Karpas-422 (cell line): Measurements from ENCODE around the gene SEMA7A. TPM values are rescaled to one million over a fixed set of nuclear protein-coding genes. Genes with fewer than 3 reads are reported as not detected.
"Not testable (repeated sequence)": the region's sequence is repeated elsewhere in the genome, so short reads cannot be mapped to it uniquely, and the experiment has no call there.

Experiments
- DNase-seq: peaks from one replicate; pipeline ENCODE4 v3.0.0-alpha.2; 2015
- H2AFZ ChIP-seq: fragments of 200-600 bp; sonication (generic); 2 replicates; pipeline ENCODE4 v1.6.1; 2014; ENCODE audit warnings: antibody characterized with exemption, low read length, mixed read lengths
- H3K27ac ChIP-seq: fragments of 200-600 bp; sonication (generic); 2 replicates; pipeline ENCODE4 v1.5.1; 2014; ENCODE audit warnings: mild to moderate bottlenecking, low read length, moderate library complexity
- H3K27me3 ChIP-seq: fragments of 200-600 bp; sonication (generic); 2 replicates; pipeline ENCODE4 v1.6.1; 2014; ENCODE audit warnings: low read length, mixed read lengths
- H3K36me3 ChIP-seq: fragments of 200-600 bp; sonication (generic); 2 replicates; pipeline ENCODE4 v1.6.1; 2014; ENCODE audit warnings: low read length, mixed read lengths; ENCODE audit not compliant: insufficient read depth
- H3K4me1 ChIP-seq: fragments of 200-600 bp; sonication (generic); 2 replicates; pipeline ENCODE4 v1.6.1; 2014; ENCODE audit warnings: mild to moderate bottlenecking, low read length, mixed read lengths
- H3K4me2 ChIP-seq: fragments of 200-600 bp; sonication (generic); 2 replicates; pipeline ENCODE4 v1.6.1; 2014; ENCODE audit warnings: low read length, low read depth, mild to moderate bottlenecking; ENCODE audit not compliant: poor library complexity, severe bottlenecking
- H3K4me3 ChIP-seq: fragments of 200-600 bp; sonication (generic); 2 replicates; pipeline ENCODE4 v1.5.1; 2014; ENCODE audit warnings: mild to moderate bottlenecking, antibody characterized with exemption, low read length, mixed read lengths
- H3K79me2 ChIP-seq: fragments of 200-600 bp; sonication (generic); 2 replicates; pipeline ENCODE4 v1.6.1; 2014; ENCODE audit warnings: mild to moderate bottlenecking, low read length, mixed read lengths
- H3K9ac ChIP-seq: fragments of 200-600 bp; sonication (generic); 2 replicates; pipeline ENCODE4 v1.6.0; 2014; ENCODE audit warnings: low read length
- H3K9me2 ChIP-seq: fragments of 200-600 bp; sonication (generic), shearing (Covaris generic); replicated peaks from 2 replicates; pipeline ENCODE4 v1.6.0; 2014; ENCODE audit warnings: mild to moderate bottlenecking, low read length, moderate library complexity; ENCODE audit not compliant: insufficient read depth
- H3K9me3 ChIP-seq: fragments of 300-700, 200-600 bp; sonication (generic); 2 replicates; pipeline ENCODE4 v1.6.1; 2014; ENCODE audit warnings: low read length, mixed read lengths
- H4K20me1 ChIP-seq: fragments of 200-600 bp; sonication (generic); 2 replicates; pipeline ENCODE4 v1.6.1; 2014; ENCODE audit warnings: mild to moderate bottlenecking, antibody characterized with exemption, low read length, low read depth; ENCODE audit not compliant: insufficient read depth
- total RNA-seq: library from RNA; depleted of rRNA; stranded (reverse); fragments of >200 nt; shearing (Covaris generic); gene quantifications from 2 replicates; pipeline ENCODE4 v1.2.3, GENCODE V29; 2014; ENCODE audit warnings: low replicate concordance; rRNA removed

The SEMA7A gene, protein sequence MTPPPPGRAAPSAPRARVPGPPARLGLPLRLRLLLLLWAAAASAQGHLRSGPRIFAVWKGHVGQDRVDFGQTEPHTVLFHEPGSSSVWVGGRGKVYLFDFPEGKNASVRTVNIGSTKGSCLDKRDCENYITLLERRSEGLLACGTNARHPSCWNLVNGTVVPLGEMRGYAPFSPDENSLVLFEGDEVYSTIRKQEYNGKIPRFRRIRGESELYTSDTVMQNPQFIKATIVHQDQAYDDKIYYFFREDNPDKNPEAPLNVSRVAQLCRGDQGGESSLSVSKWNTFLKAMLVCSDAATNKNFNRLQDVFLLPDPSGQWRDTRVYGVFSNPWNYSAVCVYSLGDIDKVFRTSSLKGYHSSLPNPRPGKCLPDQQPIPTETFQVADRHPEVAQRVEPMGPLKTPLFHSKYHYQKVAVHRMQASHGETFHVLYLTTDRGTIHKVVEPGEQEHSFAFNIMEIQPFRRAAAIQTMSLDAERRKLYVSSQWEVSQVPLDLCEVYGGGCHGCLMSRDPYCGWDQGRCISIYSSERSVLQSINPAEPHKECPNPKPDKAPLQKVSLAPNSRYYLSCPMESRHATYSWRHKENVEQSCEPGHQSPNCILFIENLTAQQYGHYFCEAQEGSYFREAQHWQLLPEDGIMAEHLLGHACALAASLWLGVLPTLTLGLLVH
- total RNA-seq = 41.6 and 49.1 TPM in 2 replicates

DNA sequence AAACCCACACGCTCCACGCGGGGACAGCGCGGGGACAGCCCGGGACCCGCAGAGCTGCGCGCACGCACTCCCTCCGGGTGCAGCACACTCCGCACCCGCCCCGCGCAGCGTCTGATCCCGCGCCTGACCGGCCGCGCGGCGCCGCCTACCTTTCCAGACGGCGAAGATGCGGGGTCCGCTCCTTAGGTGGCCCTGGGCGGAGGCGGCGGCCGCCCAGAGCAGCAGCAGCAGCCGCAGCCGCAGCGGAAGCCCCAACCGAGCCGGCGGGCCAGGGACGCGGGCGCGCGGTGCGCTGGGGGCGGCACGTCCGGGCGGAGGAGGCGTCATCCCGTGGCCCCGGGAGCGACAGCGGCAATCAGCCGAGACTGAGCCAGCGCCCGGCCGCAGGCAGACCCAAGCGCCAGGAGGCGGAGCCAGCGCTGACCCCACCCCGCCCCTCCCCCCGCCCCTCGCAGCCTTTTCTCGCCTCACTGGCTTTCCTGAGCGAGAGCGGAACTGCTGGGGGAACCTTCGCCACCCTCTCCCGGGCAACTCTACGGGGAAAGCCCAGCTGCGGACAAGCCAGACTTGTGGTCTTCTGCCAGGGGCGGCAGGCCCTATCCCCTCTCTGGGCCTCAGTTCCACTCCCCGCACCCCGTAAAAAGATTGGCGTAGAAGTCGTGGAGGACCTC, at the start of gene SEMA7A:
SEMA7A (minus strand) TSS at position 367 of the 671 bp plus-strand sequence; CDS start at position 327, 40 bp downstream.
- Histone ChIP-seq H3K9me2 (no peaks in the 10 kb centered on the region), H3K27me3 (peaks cover 3% of the 10 kb centered on the region; the same call in 1 of the 2 replicates), H3K27ac (peak within 1 kb of the TSS; percentile 56), H3K9me3 (no peaks in the 10 kb centered on the region), H3K9ac (peak within 1 kb of the TSS; percentile 89), H3K36me3 (no peaks in the 10 kb centered on the region), H2AFZ (0 out of 2 replicates have a peak within 1 kb of the TSS, but pooled peaks have one; percentile 60), H4K20me1 (peaks cover 41% of the 10 kb centered on the region), H3K4me3 (peak within 1 kb of the TSS; percentile 86), H3K4me1 (peaks cover 63% of the 10 kb centered on the region), H3K4me2 (peak within 1 kb of the TSS; percentile 87), H3K79me2 (peaks cover 28% of the 10 kb centered on the region)
- DNase-seq = peak; percentile 96

DNA sequence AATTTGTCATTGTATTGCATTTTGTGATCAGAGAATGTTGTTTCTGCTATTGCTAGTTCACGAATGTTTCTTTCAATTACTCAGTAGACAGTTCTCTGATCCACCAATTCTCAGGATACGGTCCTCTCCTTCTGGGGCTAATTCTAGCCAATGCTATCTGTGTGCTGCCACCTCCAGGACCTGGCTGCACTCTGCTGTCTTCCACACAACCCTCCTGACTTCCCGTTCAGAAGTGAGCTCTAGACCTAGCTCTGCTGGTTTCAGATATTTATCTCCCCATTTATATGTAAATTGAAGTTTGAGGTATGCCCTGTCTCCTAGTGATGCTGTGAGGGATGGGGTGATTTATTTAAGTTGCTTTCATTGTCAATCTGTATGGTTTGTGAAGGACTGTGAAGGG, 48.9 kb upstream of the SEMA7A start:
- no peaks in the 10 kb centered on the region for H3K27me3 ChIP-seq
- no peak overlapping the region for H3K9ac ChIP-seq
- no peaks in the 10 kb centered on the region for H3K9me3 ChIP-seq
- H3K27ac ChIP-seq = no peak overlapping the region
- H4K20me1 ChIP-seq = no peaks in the 10 kb centered on the region
- no peaks in the 10 kb centered on the region for H3K79me2 ChIP-seq
- no peaks in the 10 kb centered on the region for H3K36me3 ChIP-seq
- no peak overlapping the region for H2AFZ ChIP-seq
- no peaks in the 10 kb centered on the region for H3K4me1 ChIP-seq
- H3K4me2 ChIP-seq = no peak overlapping the region
- DNase-seq = no peak
- H3K4me3 ChIP-seq = no peak overlapping the region
- no peaks in the 10 kb centered on the region for H3K9me2 ChIP-seq

DNA sequence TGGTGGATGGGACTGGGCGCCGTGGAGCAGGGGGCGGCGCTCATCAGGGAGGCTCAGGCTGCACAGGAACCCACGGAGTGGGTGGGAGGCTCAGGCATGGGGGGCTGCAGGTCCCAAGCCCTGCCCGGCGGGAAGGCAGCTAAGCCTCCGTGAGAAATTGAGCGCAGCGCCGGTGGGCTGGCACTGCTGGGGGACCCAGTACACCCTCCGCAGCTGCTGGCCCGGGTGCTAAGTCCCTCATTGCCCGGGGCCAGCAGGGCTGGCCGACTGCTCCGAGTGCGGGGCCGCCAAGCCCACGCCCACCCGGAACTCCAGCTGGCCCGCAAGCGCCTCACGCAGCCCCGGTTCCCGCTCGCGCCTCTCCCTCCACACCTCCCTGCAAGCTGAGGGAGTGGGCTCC, 46.6 kb upstream of the SEMA7A start:
- DNase-seq, H3K9me3 ChIP-seq, H3K9me2 ChIP-seq, H3K79me2 ChIP-seq, H3K4me1 ChIP-seq, H4K20me1 ChIP-seq, H3K9ac ChIP-seq, H3K27ac ChIP-seq, H3K4me2 ChIP-seq, H3K4me3 ChIP-seq, H2AFZ ChIP-seq, H3K36me3 ChIP-seq, H3K27me3 ChIP-seq: not testable (repeated sequence)

DNA sequence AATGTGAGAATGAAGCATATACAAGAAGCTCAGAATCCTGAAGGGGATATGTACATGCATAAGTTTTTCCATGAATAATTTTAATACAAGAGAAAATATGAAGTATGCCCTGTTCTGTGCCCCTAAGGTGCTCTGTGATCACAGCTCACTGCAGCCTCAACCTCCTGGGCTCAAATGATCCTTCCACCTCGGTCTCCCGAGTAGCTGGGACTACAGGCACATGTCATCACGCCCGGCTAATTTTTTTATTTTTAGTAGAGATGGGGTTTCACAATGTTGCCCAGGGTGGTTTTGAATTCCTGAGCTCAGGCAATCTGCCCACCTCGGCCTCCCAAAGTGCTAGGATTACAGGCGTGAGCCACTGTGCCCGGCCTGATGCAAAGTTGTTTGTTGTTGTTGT, 37.9 kb upstream of the SEMA7A start:
- H4K20me1 ChIP-seq, DNase-seq, H3K36me3 ChIP-seq, H3K4me2 ChIP-seq, H3K4me3 ChIP-seq, H3K9me2 ChIP-seq, H3K9me3 ChIP-seq, H3K9ac ChIP-seq, H2AFZ ChIP-seq, H3K27ac ChIP-seq, H3K79me2 ChIP-seq, H3K27me3 ChIP-seq, H3K4me1 ChIP-seq: not testable (repeated sequence)

DNA sequence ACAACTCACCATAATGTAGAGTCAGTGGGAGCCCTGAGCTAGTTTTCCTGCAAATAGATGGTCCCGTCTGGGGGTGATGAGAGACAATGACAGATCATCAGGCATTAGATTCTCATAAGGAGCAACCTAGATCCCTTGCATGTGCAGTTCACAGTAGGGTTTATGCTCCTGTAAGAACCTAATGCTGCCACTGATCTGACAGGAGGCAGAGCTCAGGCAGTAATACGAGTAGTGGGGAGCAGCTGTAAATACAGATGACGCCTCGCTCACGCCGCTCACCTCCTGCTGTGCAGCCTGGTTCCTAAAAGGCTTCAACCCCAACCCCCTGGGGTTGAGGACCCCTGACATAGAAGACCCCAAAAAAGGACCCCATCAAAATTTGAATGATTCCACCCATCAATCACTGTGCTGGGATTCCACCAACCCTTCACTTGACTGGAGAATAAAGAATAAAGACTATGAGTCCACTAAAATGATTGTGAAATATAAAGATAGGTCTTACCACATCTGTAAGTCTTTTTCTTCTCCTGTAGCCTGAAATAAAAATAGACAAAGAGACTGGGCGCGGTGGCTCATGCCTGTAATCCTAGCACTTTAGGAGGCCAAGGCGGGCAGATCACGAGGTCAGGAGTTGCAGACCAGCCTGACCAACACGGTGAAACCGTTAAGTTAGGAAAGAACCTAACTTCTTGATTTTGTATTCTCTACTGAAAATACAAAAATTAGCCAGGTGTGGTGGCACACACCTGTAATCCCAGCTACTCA, 37.1 kb upstream of the SEMA7A start:
- Histone ChIP-seq H3K9me2 (no peaks in the 10 kb centered on the region), H3K4me1 (no peaks in the 10 kb centered on the region), H3K9me3 (no peaks in the 10 kb centered on the region), H4K20me1 (no peaks in the 10 kb centered on the region), H3K36me3 (peaks cover 3% of the 10 kb centered on the region; the same call in 1 of the 2 replicates), H3K27ac (no peak overlapping the region), H3K79me2 (no peaks in the 10 kb centered on the region), H3K4me3 (no peak overlapping the region), H2AFZ (no peak overlapping the region), H3K9ac (no peak overlapping the region), H3K4me2 (no peak overlapping the region), H3K27me3 (no peaks in the 10 kb centered on the region)
- no peak for DNase-seq

DNA sequence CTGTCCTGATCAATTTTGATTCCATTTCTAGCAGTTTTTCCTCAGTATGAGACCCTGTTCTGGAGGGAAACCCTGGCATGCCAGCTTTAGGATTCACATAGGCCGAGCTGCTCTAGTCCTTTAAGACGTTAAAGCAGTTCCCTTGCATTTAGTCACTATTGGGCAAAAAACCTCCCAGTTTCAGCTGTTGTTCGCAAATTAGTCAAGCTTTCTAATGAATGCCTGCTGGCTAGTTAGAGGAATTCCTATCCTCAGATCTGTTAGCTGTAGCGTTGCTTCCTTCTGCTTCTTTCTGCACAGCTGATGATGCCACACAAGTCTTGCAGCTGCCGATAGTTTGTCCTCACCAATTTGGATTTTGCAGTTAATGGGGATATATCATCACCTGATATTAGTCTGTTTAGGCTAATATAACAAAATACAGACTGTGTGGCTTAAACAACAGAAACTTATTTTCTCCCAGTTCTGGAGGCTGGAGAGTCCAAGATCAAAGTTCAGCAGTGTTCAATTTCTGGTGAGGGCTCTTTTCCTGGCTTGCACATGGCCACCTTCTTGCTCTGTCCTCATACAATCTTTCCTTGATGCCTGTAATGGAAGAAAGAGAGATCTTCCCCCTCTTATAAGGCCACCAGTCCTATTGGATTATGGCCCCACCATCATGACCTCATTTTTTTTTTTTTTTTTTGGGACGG, 34.7 kb upstream of the SEMA7A start:
- Histone ChIP-seq H3K9ac (no peak overlapping the region), H3K4me2 (no peak overlapping the region), H3K9me3 (no peaks in the 10 kb centered on the region), H3K4me3 (no peak overlapping the region), H3K4me1 (peaks cover 11% of the 10 kb centered on the region), H3K36me3 (no peaks in the 10 kb centered on the region), H3K9me2 (no peaks in the 10 kb centered on the region), H3K27ac (no peak overlapping the region), H2AFZ (no peak overlapping the region), H3K79me2 (peaks cover 7% of the 10 kb centered on the region), H3K27me3 (no peaks in the 10 kb centered on the region), H4K20me1 (no peaks in the 10 kb centered on the region)
- DNase-seq = no peak

DNA sequence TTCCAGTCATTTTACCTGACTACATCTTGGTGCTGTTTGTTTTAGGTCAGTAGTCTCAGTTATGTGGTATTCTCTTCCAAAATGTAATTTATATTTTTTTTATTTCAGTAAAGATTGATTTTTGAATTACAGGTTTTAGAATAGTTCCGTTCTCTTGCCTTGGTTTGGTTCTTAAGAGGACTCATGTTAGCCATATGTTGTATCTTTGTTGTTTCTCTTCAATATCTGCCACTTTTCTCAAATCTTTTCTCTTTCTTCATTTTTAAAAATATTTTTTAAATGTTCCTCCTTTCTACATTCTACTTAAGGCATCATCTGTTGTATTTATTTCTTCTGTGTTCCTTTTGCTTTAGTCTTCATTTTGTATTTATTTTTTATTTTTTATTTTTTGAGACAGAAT, 32.8 kb upstream of the SEMA7A start:
- Histone ChIP-seq H3K9me2 (no peaks in the 10 kb centered on the region), H3K79me2 (peaks cover 24% of the 10 kb centered on the region), H3K4me1 (peaks cover 29% of the 10 kb centered on the region), H3K36me3 (no peaks in the 10 kb centered on the region), H3K4me2 (no peak overlapping the region), H2AFZ (no peak overlapping the region), H4K20me1 (no peaks in the 10 kb centered on the region), H3K27ac (no peak overlapping the region), H3K4me3 (no peak overlapping the region), H3K9me3 (no peaks in the 10 kb centered on the region), H3K27me3 (no peaks in the 10 kb centered on the region), H3K9ac (no peak overlapping the region)
- no peak for DNase-seq
